ENCODE results near the gene ZBTB9. TPM values are rescaled to one million over a fixed set of nuclear protein-coding genes. Genes with fewer than 3 reads are reported as not detected.

The ZBTB9 gene
- total RNA-seq, 4 donors from 2014 or later = 1.1 to 2.8 (median 2.5) TPM

DNA sequence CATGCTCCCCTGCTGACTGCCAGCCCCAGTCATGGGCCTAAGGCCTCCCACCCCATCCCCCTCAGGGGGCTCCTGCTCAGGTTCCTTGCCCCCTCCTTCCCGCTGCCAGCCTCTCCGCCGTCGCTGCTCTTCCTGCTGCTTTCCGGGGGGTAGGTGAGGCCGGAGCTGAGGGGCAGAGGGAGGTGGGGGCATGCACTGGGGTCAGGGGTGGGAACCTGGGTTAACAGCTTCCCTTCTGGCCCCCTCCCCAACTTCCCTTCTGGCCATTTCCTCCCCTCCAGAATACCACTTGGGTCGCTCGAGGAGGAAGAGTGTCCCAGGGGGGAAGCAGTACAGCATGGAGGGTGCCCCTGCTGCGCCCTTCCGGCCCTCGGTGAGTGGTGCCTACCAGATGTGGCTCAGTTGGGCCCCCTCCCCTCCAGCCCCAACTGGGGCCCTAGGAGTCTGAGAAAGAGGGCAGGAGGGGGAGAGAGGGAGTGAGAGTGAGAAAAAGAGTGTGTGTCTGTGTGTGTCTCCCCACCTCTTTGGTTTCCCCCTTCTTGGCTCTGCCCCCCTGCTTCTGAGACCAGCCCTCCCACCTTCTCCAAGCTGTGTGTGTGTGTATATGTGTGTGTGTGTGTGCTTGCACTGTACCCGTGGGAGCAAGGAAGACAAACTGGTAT lies 22.4 kb upstream of the ZBTB9 start:
- TF ChIP-seq, protein P1, sequence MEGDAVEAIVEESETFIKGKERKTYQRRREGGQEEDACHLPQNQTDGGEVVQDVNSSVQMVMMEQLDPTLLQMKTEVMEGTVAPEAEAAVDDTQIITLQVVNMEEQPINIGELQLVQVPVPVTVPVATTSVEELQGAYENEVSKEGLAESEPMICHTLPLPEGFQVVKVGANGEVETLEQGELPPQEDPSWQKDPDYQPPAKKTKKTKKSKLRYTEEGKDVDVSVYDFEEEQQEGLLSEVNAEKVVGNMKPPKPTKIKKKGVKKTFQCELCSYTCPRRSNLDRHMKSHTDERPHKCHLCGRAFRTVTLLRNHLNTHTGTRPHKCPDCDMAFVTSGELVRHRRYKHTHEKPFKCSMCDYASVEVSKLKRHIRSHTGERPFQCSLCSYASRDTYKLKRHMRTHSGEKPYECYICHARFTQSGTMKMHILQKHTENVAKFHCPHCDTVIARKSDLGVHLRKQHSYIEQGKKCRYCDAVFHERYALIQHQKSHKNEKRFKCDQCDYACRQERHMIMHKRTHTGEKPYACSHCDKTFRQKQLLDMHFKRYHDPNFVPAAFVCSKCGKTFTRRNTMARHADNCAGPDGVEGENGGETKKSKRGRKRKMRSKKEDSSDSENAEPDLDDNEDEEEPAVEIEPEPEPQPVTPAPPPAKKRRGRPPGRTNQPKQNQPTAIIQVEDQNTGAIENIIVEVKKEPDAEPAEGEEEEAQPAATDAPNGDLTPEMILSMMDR (IDR thresholded peaks at IDR 0.05; ENCODE audit: low read depth) = no peak

DNA sequence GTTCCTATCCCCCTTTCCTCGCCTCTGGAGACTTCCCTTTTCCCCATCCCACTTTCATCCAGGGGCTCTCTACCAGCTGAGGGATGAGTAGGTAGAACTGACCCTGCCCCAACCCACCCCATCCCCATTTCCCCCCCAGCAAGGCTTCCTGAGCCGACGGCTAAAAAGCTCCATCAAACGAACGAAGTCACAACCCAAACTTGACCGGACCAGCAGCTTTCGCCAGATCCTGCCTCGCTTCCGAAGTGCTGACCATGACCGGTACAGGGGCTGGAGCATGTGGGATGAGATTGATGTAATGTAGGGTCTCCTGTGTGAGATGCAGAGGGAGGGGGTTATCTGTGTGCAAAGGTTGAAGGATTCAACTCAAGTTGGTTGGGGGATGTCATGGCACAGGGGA lies 21.8 kb upstream of the ZBTB9 start:
- TF ChIP-seq, protein P1 (IDR thresholded peaks at IDR 0.05; ENCODE audit: low read depth) = no peak

DNA sequence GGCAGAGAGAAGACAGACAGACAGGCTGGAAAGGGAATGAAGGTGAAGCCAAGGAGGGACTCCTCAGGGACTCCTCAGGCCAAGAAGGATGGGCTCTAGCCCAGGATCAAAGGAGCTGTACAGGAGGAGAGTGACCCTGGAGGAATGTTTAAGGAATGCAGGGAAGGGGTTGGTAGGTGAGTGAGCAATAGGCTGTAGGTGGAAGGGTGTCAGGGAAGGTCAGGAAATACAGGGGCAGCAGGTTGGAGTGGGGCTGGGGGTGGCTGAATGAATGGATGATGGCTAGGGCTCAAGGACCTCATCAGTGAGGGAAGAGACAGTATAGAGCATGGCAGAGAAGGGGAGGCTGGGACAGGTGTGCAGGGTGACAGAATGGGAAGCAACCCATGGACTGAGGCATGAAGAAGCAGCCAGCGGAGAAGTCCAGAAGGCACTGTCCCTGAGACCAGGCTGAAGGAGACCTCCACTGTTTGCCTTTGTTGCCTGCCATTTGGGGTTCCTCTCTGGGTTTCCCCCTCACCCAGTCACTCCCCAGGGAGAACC lies 21.3 kb upstream of the ZBTB9 start:
- TF ChIP-seq, protein P1 (IDR thresholded peaks at IDR 0.05; ENCODE audit: low read depth) = no peak

DNA sequence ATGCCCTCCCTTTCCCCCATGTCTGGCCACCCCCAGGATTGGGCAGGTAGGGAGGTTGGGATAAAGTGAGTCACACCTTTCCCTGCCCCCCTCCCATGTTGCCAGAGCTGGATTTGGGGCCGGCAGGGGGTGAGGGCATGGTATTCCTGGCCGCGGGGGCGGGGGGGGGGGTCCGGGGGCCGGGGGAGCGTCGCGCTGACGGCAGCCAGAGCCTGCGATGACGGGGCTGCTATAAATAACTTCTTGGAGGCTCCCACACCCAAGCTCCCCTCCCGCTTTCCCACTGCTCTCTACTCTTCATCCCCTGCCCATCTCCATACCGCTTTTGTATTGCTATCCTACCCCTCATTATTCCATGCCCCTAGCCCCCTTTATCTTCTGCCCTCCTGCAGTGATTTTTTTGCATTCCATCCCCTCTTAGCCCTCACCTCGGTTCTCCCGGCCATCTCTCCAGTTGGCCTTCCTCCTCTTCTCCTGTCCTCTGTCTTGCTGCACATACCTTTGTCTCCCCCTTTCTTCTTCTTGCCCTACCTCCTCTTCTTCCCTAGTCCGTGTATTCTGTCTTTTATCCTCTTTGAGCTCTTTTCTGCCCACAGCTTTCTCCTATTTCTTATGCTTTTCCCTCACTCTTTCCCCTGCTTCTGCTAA lies 20.7 kb upstream of the ZBTB9 start:
- TF ChIP-seq, protein P1 (IDR thresholded peaks at IDR 0.05; ENCODE audit: low read depth) = no peak

DNA sequence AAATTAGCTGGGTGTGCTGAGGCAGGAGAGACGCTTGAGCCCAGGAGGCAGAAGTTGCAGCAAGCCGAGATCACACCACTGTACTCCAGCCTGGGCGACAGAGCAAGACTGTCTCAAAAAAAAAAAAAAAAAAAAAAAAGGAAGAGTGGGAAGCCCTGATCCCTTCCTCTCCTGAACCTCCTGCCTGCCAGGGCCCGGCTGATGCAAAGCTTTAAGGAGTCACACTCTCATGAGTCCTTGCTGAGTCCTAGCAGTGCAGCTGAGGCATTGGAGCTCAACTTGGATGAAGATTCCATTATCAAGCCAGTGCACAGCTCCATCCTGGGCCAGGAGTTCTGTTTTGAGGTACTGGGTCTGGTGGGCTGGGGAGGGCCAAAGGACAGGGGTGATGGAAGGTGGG lies 19.4 kb upstream of the ZBTB9 start:
- TF ChIP-seq, protein P1 (IDR thresholded peaks at IDR 0.05; ENCODE audit: low read depth) = no peak

DNA sequence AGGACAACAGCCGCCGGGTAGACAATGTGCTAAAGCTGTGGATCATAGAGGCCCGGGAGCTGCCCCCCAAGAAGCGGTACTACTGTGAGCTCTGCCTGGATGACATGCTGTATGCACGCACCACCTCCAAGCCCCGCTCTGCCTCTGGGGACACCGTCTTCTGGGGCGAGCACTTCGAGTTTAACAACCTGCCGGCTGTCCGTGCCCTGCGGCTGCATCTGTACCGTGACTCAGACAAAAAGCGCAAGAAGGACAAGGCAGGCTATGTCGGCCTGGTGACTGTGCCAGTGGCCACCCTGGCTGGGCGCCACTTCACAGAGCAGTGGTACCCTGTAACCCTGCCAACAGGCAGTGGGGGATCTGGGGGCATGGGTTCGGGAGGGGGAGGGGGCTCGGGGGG lies 16.7 kb upstream of the ZBTB9 start:
- TF ChIP-seq, protein P1 (IDR thresholded peaks at IDR 0.05; ENCODE audit: low read depth) = no peak

DNA sequence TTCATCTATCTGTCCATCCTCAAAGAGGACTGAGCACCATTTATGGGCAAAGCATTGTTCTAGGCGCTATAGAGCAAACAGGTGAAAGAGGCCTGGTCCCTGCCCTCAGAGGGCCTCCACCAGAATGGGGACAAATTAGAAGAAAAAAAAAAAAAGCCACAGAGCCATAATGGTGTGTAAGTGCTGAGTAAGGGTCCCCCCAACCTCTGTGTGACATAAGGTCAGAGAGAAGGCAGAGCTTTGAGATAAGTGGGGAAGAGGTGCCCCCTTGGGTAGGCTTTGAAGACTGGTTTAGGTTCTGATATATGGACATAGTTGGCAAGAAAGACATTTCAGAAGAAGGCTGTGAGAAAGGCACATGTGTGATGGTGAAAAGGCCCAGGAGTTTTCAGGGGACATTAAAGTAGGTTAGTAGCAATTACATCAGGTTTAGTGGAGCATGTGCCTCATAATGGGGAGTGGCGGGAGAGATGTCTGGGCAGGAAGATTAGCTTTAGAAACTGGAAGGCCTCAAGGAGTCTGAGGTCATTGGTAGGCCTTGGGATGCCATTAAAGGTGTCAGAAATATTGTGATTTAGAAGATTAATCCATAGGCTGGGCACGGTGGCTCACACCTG lies 15.3 kb upstream of the ZBTB9 start:
- TF ChIP-seq, protein P1 (IDR thresholded peaks at IDR 0.05; ENCODE audit: low read depth) = no peak
